Measurements from ENCODE around the gene SAP130.

- TF ChIP-seq CTCF (IDR thresholded peaks at IDR 0.05; ENCODE audit: low read depth, low read length) (no peak), MAX (IDR thresholded peaks at IDR 0.05; ENCODE audit: low read depth, low read length) (no peak), MYC (IDR thresholded peaks at IDR 0.05; ENCODE audit: low read depth, low read length) (no peak)
Measured at GRCh38 chr2:128012698-128013097, 15.2 kb downstream of the SAP130 start.
